Astrocyte (in vitro differentiated cells and primary cell): ENCODE measurements around the gene SLC16A1.

Source experiments
- CTCF ChIP-seq: IDR thresholded peaks from 2 replicates; pipeline ENCODE4 v1.5.1; 2011; ENCODE audit warnings: low read depth, mild to moderate bottlenecking, inconsistent platforms, low read length, moderate library complexity; ENCODE audit not compliant: insufficient read depth
- EZH2 ChIP-seq: IDR thresholded peaks from 2 replicates; pipeline ENCODE4 v1.6.1; 2012; ENCODE audit warnings: mild to moderate bottlenecking, low read length, inconsistent platforms; ENCODE audit not compliant: insufficient read depth

GRCh38 chr1:112956544-112957132, 642 bp upstream of the SLC16A1 start:
- TF ChIP-seq CTCF (no peak), EZH2 (no peak)
